DND-41 (cell line): ENCODE measurements around the gene CLCN7.

Experiments used
- ATAC-seq: fragments of 200-7000 bp; cut with Tn5 transposase; 3 replicates; pipeline ENCODE4 v1.9.1; 2021; ENCODE audit warnings: low read depth; ENCODE audit not compliant: insufficient read depth
- DNase-seq: peaks from one replicate; pipeline ENCODE4 v3.0.0-alpha.2; 2020
- H2AFZ ChIP-seq: 2 replicates; pipeline ENCODE4 v1.6.0; 2012; ENCODE audit warnings: low read depth, low read length
- H3K27ac ChIP-seq: 2 replicates; pipeline ENCODE4 v1.5.1; 2012; ENCODE audit warnings: low read length, inconsistent platforms
- H3K27me3 ChIP-seq: fragments of 200-600 bp; sonication (generic); 2 replicates; pipeline ENCODE4 v1.6.0; 2012; ENCODE audit warnings: low read length, mild to moderate bottlenecking, inconsistent platforms; ENCODE audit not compliant: insufficient read depth, poor library complexity
- H3K36me3 ChIP-seq: 2 replicates; pipeline ENCODE4 v1.5.1; 2012; ENCODE audit warnings: low read length, inconsistent platforms; ENCODE audit not compliant: insufficient read depth
- H3K4me1 ChIP-seq: 2 replicates; pipeline ENCODE4 v1.5.1; 2012; ENCODE audit warnings: mild to moderate bottlenecking, low read length; ENCODE audit not compliant: insufficient read depth
- H3K4me2 ChIP-seq: 2 replicates; pipeline ENCODE4 v1.6.0; 2012; ENCODE audit warnings: mild to moderate bottlenecking, moderate library complexity, low read length, inconsistent platforms; ENCODE audit not compliant: insufficient read depth
- H3K4me3 ChIP-seq, 2 experiments: fragments of 200-600 bp in 1 of 2; shearing (Covaris generic) in 1 of 2; 2 replicates each; pipeline ENCODE4 v1.5.1; 2012 to 2016; ENCODE audit warnings: inconsistent platforms in 2 of 2, low read length in 2 of 2, mild to moderate bottlenecking in 2 of 2, low read depth in 1 of 2, moderate library complexity in 1 of 2
- H3K79me2 ChIP-seq: 2 replicates; pipeline ENCODE4 v1.6.0; 2012; ENCODE audit warnings: low read length, inconsistent platforms; ENCODE audit not compliant: insufficient read depth
- H3K9ac ChIP-seq: 2 replicates; pipeline ENCODE4 v1.6.0; 2012; ENCODE audit warnings: low read depth, mild to moderate bottlenecking, inconsistent platforms, low read length, moderate library complexity
- H3K9me3 ChIP-seq: 2 replicates; pipeline ENCODE4 v1.5.1; 2012; ENCODE audit warnings: low read length, moderate library complexity, mild to moderate bottlenecking, inconsistent platforms; ENCODE audit not compliant: insufficient read depth, severe bottlenecking
- H4K20me1 ChIP-seq: 2 replicates; pipeline ENCODE4 v1.6.0; 2012; ENCODE audit warnings: low read length; ENCODE audit not compliant: insufficient read depth
- CTCF ChIP-seq: IDR thresholded peaks from 2 replicates; pipeline ENCODE4 v1.5.1; 2012; ENCODE audit warnings: borderline replicate concordance, low read length, moderate library complexity, mild to moderate bottlenecking; ENCODE audit not compliant: poor library complexity, severe bottlenecking; ENCODE audit errors: extremely low read depth
- EZH2 ChIP-seq: IDR thresholded peaks from 3 replicates; pipeline ENCODE4 v1.6.1; 2012; ENCODE audit warnings: borderline replicate concordance, low read depth, mild to moderate bottlenecking, moderate library complexity, low read length, inconsistent platforms; ENCODE audit not compliant: severe bottlenecking

CLCN7 gene

GRCh38 chr16:1495211-1495888 lies 20.5 kb upstream of the CLCN7 start:
- Histone ChIP-seq H3K36me3 (peaks cover 64% of the 10 kb centered on the region), H4K20me1 (peaks cover 32% of the 10 kb centered on the region), H3K9me3 (no peaks in the 10 kb centered on the region), H3K4me3 (0 out of 4 replicates have a peak overlapping the region, but pooled peaks of 1 of the 2 experiments have one; percentile 93), H3K79me2 (peaks cover 45% of the 10 kb centered on the region), H3K27me3 (no peaks in the 10 kb centered on the region), H3K4me2 (peak overlapping the region; percentile 88; the same call in 1 of the 2 replicates), H3K9ac (peak overlapping the region; percentile 15; the same call in 1 of the 2 replicates), H3K4me1 (peaks cover 32% of the 10 kb centered on the region), H2AFZ (no peak overlapping the region), H3K27ac (no peak overlapping the region)
- ATAC-seq (no peak), DNase-seq (no peak)
- TF ChIP-seq CTCF (no peak), EZH2 (no peak)

GRCh38 chr16:1494711-1495110 lies 19.9 kb upstream of the CLCN7 start:
- H3K27me3 ChIP-seq, result no peaks in the 10 kb centered on the region
- peaks cover 57% of the 10 kb centered on the region for H3K36me3 ChIP-seq
- ATAC-seq (no peak), DNase-seq (no peak)
- TF ChIP-seq EZH2 (no peak), CTCF (no peak)
- peak overlapping the region; percentile 97; the same call in 1 of the 2 replicates for H3K9ac ChIP-seq
- H4K20me1 ChIP-seq, result peaks cover 30% of the 10 kb centered on the region
- peak overlapping the region; percentile 88 for H3K4me2 ChIP-seq
- H3K27ac ChIP-seq, result no peak overlapping the region
- no peaks in the 10 kb centered on the region for H3K9me3 ChIP-seq
- peak overlapping the region in 1 of 2 experiments; percentile 93; a peak in 2 of 4 replicates for H3K4me3 ChIP-seq
- H2AFZ ChIP-seq, result no peak overlapping the region
- peaks cover 45% of the 10 kb centered on the region for H3K79me2 ChIP-seq
- H3K4me1 ChIP-seq, result peaks cover 32% of the 10 kb centered on the region

GRCh38 chr16:1494129-1494640 lies 19.4 kb upstream of the CLCN7 start:
- peaks cover 32% of the 10 kb centered on the region for H3K4me1 ChIP-seq
- H3K4me3 ChIP-seq, result peak overlapping the region; percentile 93 to 95
- DNase-seq, result no peak
- peak overlapping the region; percentile 88 for H3K4me2 ChIP-seq
- no peaks in the 10 kb centered on the region for H3K9me3 ChIP-seq
- H3K79me2 ChIP-seq, result peaks cover 45% of the 10 kb centered on the region
- no peaks in the 10 kb centered on the region for H3K27me3 ChIP-seq
- peaks cover 30% of the 10 kb centered on the region for H4K20me1 ChIP-seq
- peak overlapping the region; percentile 97 for H3K9ac ChIP-seq
- no peak for ATAC-seq
- peak overlapping the region; percentile 97 for H3K27ac ChIP-seq
- TF ChIP-seq EZH2, result no peak
- no peak for TF ChIP-seq CTCF
- H2AFZ ChIP-seq, result peak overlapping the region; percentile 91; the same call in 1 of the 2 replicates
- peaks cover 53% of the 10 kb centered on the region for H3K36me3 ChIP-seq
